ENCODE measurements around the gene SPECC1.

The SPECC1 gene

DNA sequence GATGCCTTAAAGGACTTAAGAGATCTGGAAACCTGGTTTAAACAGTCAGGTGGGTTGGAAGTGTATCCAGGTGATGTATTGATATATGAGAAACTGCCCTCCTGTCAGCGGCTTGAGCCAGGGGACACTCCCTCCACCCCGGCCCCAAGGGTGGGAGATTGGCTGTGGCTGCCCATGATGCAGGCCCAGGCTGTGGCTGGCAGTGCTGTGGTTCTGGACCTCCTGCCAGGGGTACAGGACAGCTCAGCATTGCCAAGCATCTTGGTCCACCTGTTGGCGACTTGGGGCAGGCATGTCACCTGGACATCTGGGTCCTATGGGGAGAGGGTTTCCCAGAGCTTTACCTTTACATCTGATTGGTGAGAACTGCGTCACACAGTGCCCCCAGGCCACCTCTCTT, 201.0 kb downstream of the SPECC1 start:
- H2AFZ ChIP-seq (ENCODE audit: low read length, unreplicated experiment) = no peak overlapping the region
- H3K27ac ChIP-seq (ENCODE audit: low read depth, low read length) = no peak overlapping the region
- H3K27me3 ChIP-seq (ENCODE audit: insufficient read depth, low read length) = no peaks in the 10 kb centered on the region
- H3K4me1 ChIP-seq (ENCODE audit: control insufficient read depth, insufficient read depth, low read length, unreplicated experiment) = peaks cover 26% of the 10 kb centered on the region
- no peaks in the 10 kb centered on the region for H3K36me3 ChIP-seq (ENCODE audit: insufficient read depth, low read length)
- H3K4me3 ChIP-seq (ENCODE audit: low read depth, low read length) = no peak overlapping the region
- no peaks in the 10 kb centered on the region for H3K79me2 ChIP-seq (ENCODE audit: control insufficient read depth, insufficient read depth, low read length, unreplicated experiment)

DNA sequence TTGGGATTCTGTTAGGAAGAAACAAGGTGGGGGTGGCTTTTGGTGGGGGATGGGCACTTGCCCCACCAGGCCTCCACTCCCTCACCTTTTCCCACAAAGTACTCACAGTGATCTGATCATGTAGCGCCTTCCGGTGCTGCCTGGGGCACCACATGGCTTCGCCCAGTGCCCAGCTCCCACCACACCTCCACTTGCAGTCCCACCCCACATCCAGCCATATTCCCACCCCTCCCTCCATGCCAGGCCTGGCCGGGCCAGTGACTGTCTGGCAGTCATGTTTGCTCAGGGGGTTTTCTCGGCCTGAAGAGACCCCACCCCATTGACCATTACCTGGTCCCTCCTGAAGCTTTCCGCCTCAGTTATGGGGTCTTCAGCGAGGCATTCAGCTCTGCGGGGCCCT, 201.5 kb downstream of the SPECC1 start:
- Histone ChIP-seq H3K79me2 (ENCODE audit: control insufficient read depth, insufficient read depth, low read length, unreplicated experiment) (no peaks in the 10 kb centered on the region), H3K36me3 (ENCODE audit: insufficient read depth, low read length) (no peaks in the 10 kb centered on the region), H2AFZ (ENCODE audit: low read length, unreplicated experiment) (no peak overlapping the region), H3K4me3 (ENCODE audit: low read depth, low read length) (no peak overlapping the region), H3K4me1 (ENCODE audit: control insufficient read depth, insufficient read depth, low read length, unreplicated experiment) (peaks cover 24% of the 10 kb centered on the region), H3K27me3 (ENCODE audit: insufficient read depth, low read length) (no peaks in the 10 kb centered on the region), H3K27ac (ENCODE audit: low read depth, low read length) (no peak overlapping the region)

DNA sequence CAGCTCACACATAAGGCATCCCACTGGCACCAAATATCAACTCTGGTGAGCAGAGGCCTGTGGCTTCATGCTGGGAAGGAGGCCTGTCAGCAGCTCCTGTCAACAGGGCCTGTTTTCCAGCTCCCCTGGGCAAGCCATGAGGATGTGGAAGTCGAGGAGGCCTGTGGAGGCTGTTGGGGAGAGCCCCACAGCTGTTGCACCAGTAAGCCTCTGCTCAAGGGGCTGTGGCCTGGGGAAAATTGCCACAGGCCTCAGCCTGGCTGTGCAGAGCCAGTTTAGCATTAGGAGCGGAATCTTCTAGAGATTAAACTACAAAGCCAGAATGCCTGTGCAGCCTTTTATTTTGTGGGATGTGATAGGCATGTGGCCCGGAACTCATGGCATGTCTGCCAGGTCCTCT, 202.1 kb downstream of the SPECC1 start:
- Histone ChIP-seq H3K36me3 (ENCODE audit: insufficient read depth, low read length) (no peaks in the 10 kb centered on the region), H3K27me3 (ENCODE audit: insufficient read depth, low read length) (no peaks in the 10 kb centered on the region), H3K4me1 (ENCODE audit: control insufficient read depth, insufficient read depth, low read length, unreplicated experiment) (peaks cover 18% of the 10 kb centered on the region), H3K79me2 (ENCODE audit: control insufficient read depth, insufficient read depth, low read length, unreplicated experiment) (no peaks in the 10 kb centered on the region), H2AFZ (ENCODE audit: low read length, unreplicated experiment) (no peak overlapping the region), H3K27ac (ENCODE audit: low read depth, low read length) (no peak overlapping the region), H3K4me3 (ENCODE audit: low read depth, low read length) (no peak overlapping the region)

DNA sequence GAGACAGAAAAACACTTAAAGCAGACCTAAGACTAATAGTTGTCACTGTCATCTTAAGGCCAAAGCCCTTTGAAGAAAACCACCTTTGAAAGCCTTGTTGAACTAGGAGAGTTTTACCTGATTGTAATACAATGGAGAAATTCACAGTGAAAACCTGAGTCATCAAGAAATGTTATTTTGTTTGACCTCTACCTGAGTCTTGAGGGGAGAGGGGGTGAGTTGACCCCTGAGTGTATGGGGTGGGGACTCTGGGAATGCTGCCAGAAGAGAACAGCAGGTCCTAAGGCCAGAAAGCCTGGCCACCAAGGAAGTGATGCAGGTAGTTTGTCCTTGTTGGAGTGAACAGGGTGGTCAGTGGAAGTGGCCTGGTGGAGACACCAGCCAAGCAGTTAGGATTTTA, 204.3 kb downstream of the SPECC1 start:
- Histone ChIP-seq H3K4me1 (ENCODE audit: control insufficient read depth, insufficient read depth, low read length, unreplicated experiment) (peaks cover under 1% of the 10 kb centered on the region), H3K4me3 (ENCODE audit: low read depth, low read length) (no peak overlapping the region), H3K79me2 (ENCODE audit: control insufficient read depth, insufficient read depth, low read length, unreplicated experiment) (no peaks in the 10 kb centered on the region), H3K36me3 (ENCODE audit: insufficient read depth, low read length) (no peaks in the 10 kb centered on the region), H3K27me3 (ENCODE audit: insufficient read depth, low read length) (no peaks in the 10 kb centered on the region), H3K27ac (ENCODE audit: low read depth, low read length) (no peak overlapping the region), H2AFZ (ENCODE audit: low read length, unreplicated experiment) (no peak overlapping the region)

DNA sequence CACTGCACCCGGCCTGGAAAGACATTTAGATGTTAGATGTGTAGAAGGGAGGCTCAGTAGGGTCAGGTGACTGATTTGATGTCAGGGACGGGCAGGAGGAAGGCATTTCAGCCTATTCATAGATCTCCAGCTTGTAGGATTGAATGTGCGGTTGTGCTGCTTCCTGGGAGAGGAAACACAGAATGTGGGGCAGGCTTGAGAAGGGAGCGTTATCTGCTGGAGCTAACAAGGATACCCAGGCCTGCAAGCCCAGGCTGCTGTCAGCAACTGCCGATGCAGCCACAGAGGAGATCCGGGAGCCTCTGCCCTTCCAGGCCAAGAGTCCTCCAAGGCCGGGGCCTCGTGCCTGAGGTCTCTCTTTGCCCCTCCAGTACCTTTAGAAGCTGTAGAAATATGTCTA, 205.6 kb downstream of the SPECC1 start:
- Histone ChIP-seq H3K4me3 (ENCODE audit: low read depth, low read length) (no peak overlapping the region), H2AFZ (ENCODE audit: low read length, unreplicated experiment) (no peak overlapping the region), H3K27ac (ENCODE audit: low read depth, low read length) (no peak overlapping the region), H3K27me3 (ENCODE audit: insufficient read depth, low read length) (no peaks in the 10 kb centered on the region), H3K79me2 (ENCODE audit: control insufficient read depth, insufficient read depth, low read length, unreplicated experiment) (no peaks in the 10 kb centered on the region), H3K4me1 (ENCODE audit: control insufficient read depth, insufficient read depth, low read length, unreplicated experiment) (no peaks in the 10 kb centered on the region), H3K36me3 (ENCODE audit: insufficient read depth, low read length) (no peaks in the 10 kb centered on the region)

DNA sequence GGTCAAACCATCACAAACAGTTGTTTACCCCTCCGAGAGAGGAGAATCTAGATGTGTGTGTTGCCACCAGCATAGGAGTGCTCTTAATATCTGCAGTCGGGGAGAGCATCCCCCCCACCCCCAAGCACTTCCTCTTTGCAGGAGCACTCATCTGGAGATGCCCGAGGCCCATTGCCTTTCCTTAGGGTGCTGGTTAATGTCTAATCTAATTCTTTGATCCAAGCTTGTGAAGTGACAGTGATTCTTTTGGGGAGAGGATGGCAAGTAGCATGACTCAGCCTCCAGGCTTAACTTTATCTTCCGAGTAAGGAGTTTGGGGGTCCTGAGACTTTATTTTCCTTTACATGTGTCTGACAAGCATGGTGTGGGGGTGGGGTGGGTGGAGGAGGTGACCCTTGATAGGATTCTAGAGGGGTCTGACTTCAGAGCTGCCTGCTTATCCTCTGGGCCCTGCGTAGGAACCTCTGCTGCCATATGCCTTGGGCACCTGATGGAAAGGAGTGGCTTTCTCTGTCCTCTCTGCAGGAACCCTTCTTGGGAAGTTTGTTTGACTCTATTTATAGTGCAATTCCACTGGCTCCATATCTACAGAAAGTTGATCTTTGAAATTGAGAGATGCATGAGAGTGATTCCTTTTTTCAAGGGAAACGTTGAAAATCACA, 207.1 kb downstream of the SPECC1 start:
- H3K36me3 ChIP-seq (ENCODE audit: insufficient read depth, low read length) = no peaks in the 10 kb centered on the region
- no peaks in the 10 kb centered on the region for H3K4me1 ChIP-seq (ENCODE audit: control insufficient read depth, insufficient read depth, low read length, unreplicated experiment)
- no peak overlapping the region for H3K27ac ChIP-seq (ENCODE audit: low read depth, low read length)
- H3K4me3 ChIP-seq (ENCODE audit: low read depth, low read length) = no peak overlapping the region
- no peak overlapping the region for H2AFZ ChIP-seq (ENCODE audit: low read length, unreplicated experiment)
- H3K27me3 ChIP-seq (ENCODE audit: insufficient read depth, low read length) = no peaks in the 10 kb centered on the region
- no peaks in the 10 kb centered on the region for H3K79me2 ChIP-seq (ENCODE audit: control insufficient read depth, insufficient read depth, low read length, unreplicated experiment)

DNA sequence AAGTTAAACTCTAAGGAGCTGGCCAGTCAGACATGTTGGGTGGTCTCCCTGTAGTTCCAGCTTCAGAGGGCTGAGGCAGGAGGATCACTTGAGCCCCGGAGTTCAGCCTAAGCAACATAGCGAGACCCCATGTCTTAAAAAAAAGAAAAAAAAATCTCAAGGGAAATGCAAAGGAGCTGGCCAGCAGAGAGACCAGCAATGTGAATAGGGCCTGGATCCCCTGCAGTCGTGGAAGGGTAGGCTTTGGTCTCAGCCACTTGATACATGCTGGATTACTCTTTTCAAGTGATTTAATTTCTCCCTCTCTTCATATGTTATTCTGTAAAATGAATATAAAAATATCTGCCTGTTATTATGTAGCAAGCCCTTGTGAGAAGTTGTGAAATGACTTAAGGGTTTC, 207.7 kb downstream of the SPECC1 start:
- no peaks in the 10 kb centered on the region for H3K79me2 ChIP-seq (ENCODE audit: control insufficient read depth, insufficient read depth, low read length, unreplicated experiment)
- H3K4me1 ChIP-seq (ENCODE audit: control insufficient read depth, insufficient read depth, low read length, unreplicated experiment) = no peaks in the 10 kb centered on the region
- no peak overlapping the region for H2AFZ ChIP-seq (ENCODE audit: low read length, unreplicated experiment)
- no peaks in the 10 kb centered on the region for H3K36me3 ChIP-seq (ENCODE audit: insufficient read depth, low read length)
- no peak overlapping the region for H3K27ac ChIP-seq (ENCODE audit: low read depth, low read length)
- H3K27me3 ChIP-seq (ENCODE audit: insufficient read depth, low read length) = no peaks in the 10 kb centered on the region
- H3K4me3 ChIP-seq (ENCODE audit: low read depth, low read length) = no peak overlapping the region

DNA sequence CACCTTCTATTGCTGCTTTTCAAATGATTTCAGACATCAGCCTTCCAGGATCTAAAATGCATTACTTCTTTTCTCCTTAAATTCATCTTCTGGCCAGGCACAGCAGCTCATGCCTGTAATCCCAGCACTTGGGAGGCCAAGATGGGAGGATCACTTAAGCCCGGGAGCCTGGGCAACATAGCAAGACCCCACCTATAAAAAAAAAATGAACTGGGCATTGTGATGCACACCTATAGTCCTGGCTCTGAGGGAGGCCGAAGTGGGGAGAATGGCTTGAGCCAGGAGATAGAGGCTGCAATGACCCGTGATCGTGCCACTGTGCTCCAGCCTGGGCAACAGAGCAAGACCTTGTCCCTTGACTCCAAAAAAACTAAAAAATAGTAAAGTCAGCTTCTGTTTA, 208.5 kb downstream of the SPECC1 start:
- Histone ChIP-seq H3K27me3 (ENCODE audit: insufficient read depth, low read length) (no peaks in the 10 kb centered on the region), H3K27ac (ENCODE audit: low read depth, low read length) (no peak overlapping the region), H3K36me3 (ENCODE audit: insufficient read depth, low read length) (no peaks in the 10 kb centered on the region), H2AFZ (ENCODE audit: low read length, unreplicated experiment) (no peak overlapping the region), H3K4me3 (ENCODE audit: low read depth, low read length) (no peak overlapping the region), H3K4me1 (ENCODE audit: control insufficient read depth, insufficient read depth, low read length, unreplicated experiment) (no peaks in the 10 kb centered on the region), H3K79me2 (ENCODE audit: control insufficient read depth, insufficient read depth, low read length, unreplicated experiment) (no peaks in the 10 kb centered on the region)

DNA sequence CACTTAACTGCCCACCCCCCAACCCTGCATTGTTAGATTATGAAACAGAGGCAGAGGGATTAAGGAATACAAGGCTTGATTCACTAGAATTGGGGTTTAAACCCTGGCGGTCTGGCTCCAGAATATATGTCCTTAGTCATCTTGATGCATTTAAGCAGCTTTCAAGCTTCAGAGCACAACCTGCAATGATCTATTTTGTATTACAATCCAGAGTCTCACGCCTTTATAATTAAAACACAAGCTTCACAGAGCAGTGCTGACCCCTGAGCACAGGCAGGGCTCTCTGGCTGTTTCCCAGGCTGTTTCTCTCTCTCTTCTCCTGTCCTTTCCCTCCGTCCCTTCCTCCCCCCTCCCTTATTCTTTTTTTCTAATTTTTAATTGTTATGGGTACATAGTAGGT, 209.1 kb downstream of the SPECC1 start:
- Histone ChIP-seq H3K27me3 (ENCODE audit: insufficient read depth, low read length) (no peaks in the 10 kb centered on the region), H3K4me3 (ENCODE audit: low read depth, low read length) (no peak overlapping the region), H3K79me2 (ENCODE audit: control insufficient read depth, insufficient read depth, low read length, unreplicated experiment) (no peaks in the 10 kb centered on the region), H3K27ac (ENCODE audit: low read depth, low read length) (no peak overlapping the region), H3K36me3 (ENCODE audit: insufficient read depth, low read length) (no peaks in the 10 kb centered on the region), H3K4me1 (ENCODE audit: control insufficient read depth, insufficient read depth, low read length, unreplicated experiment) (no peaks in the 10 kb centered on the region), H2AFZ (ENCODE audit: low read length, unreplicated experiment) (no peak overlapping the region)

DNA sequence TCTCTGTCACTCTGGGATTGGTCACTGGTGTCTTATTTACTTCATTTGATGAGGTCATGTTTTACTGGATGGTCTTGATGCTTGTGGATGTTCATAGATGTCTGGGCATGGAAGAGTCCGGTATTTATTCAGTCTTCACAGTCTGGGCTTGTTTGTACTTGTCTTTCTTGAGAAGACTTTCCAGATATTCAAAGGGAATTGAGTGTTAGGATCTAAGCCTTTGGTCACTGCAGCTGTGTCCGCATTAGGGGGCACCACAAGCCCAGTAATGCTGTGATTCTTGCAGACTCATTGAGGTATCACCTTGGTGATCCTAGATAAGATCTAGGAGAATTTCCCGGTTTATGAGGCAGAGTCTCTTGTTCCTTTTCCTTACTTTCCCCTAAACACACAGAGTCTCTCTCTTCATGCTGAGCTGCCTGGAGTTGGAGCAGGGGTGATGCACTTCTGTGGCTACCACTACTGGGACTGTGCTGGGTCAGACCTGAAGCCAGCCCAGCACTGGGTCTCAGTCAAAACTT, 214.7 kb downstream of the SPECC1 start:
- no peaks in the 10 kb centered on the region for H3K36me3 ChIP-seq (ENCODE audit: insufficient read depth, low read length)
- H3K27me3 ChIP-seq (ENCODE audit: insufficient read depth, low read length) = no peaks in the 10 kb centered on the region
- no peak overlapping the region for H3K4me3 ChIP-seq (ENCODE audit: low read depth, low read length)
- H3K4me1 ChIP-seq (ENCODE audit: control insufficient read depth, insufficient read depth, low read length, unreplicated experiment) = peaks cover 14% of the 10 kb centered on the region
- no peaks in the 10 kb centered on the region for H3K79me2 ChIP-seq (ENCODE audit: control insufficient read depth, insufficient read depth, low read length, unreplicated experiment)
- H3K27ac ChIP-seq (ENCODE audit: low read depth, low read length) = no peak overlapping the region
- H2AFZ ChIP-seq (ENCODE audit: low read length, unreplicated experiment) = no peak overlapping the region

DNA sequence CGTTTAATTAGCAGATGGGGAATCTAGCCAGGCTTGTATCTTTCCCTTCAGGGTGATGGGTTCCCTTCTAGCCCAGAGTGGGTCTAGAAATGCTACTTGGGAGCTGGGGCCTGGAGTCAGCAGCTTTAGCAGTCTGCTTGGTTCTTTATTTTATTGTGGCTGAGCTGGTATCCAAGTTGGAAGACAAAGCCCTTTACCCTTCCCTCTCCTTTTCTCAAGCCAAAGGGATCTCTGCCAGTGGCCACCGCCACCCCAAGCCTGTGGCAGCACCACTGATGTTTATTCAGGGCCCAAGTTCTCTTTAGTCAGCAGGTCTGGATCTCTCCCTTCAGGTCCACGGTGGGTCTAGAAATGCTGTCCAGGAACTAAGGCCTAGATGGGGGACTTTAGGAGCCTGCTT, 215.2 kb downstream of the SPECC1 start:
- Histone ChIP-seq H3K4me1 (ENCODE audit: control insufficient read depth, insufficient read depth, low read length, unreplicated experiment) (peaks cover 14% of the 10 kb centered on the region), H3K27ac (ENCODE audit: low read depth, low read length) (no peak overlapping the region), H3K36me3 (ENCODE audit: insufficient read depth, low read length) (no peaks in the 10 kb centered on the region), H3K79me2 (ENCODE audit: control insufficient read depth, insufficient read depth, low read length, unreplicated experiment) (no peaks in the 10 kb centered on the region), H3K4me3 (ENCODE audit: low read depth, low read length) (no peak overlapping the region), H3K27me3 (ENCODE audit: insufficient read depth, low read length) (no peaks in the 10 kb centered on the region), H2AFZ (ENCODE audit: low read length, unreplicated experiment) (no peak overlapping the region)

Data from ACC112 (cell line).